GM21423 (cell line): ENCODE measurements around the gene TGFB1I1.
"Not testable (repeated sequence)": the region's sequence is repeated elsewhere in the genome, so short reads cannot be mapped to it uniquely, and the experiment has no call there.

Experiments
- ATAC-seq: cut with Tn5 transposase; IDR thresholded peaks from one replicate; pipeline ENCODE4 v1.9.1; 2021; ENCODE audit warnings: mild to moderate bottlenecking, moderate library complexity; ENCODE audit not compliant: unreplicated experiment

Gene TGFB1I1

DNA sequence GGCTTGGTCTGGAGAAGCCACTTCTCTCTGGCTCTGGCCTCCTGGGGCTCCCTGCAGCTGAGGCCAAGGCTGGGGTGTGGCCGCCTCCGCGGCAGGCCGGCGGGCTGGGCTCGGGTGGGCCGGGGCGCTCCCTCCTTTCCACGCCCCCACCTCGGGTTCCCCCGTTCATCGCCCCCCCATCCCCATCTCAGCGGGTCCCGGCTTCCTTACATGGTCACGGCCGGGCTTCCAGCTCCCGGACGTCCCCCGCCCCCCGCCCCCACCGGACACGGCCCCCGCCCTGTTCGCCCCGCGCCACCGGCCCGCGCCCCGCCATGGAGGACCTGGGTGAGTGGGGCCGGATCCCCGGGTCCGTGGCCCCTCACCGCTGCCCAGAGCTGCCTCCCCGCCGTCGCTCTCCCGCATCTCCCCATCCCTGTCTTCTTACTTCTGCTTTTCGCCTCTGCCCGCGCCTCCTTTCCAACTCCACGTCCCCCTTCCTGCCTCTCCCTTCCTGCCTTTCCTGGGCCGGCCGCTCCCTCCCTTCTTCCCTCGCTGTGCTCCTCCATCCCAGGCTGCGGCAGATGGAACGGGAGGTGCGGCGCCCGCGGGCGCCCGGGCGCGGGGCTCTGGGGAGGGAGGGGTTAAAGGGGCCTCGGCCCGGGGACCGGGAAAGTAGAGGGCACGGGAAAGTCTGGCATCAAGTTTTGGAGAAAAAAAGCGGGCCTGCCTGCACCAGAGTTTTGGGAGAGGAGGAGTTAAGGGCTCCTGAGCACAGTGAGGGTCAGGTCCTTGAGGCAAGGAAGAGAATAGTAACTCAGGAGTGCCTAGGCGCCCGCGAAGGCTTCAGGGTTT, at the start of gene TGFB1I1:
TSS of gene TGFB1I1 (plus strand) at position 278 of the 834 bp plus-strand sequence. CDS start at position 315, 37 bp downstream.
- no peak for ATAC-seq

DNA sequence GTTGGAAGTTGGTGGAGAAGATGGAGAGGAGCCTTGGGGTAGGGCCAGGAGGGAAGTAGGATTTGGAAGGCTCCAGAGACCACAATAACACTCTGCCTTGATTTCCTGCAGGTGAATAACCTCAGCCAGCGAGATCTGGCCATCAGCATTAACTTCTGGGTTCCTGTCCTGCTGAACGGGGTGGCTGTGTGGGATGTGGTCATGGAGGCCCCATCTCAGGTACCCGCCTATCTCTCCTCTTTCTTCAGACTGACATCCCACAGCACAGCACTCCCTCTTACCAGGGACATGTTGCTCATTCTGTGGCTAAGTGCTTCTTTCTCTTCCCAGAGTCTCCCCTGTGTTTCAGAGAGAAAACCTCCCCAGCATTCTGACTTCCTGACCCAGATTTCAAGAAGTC, 48.7 kb upstream of the TGFB1I1 start:
- no peak for ATAC-seq

GRCh38 chr16:31423801-31424200, 48.2 kb upstream of the TGFB1I1 start:
- ATAC-seq = no peak

DNA sequence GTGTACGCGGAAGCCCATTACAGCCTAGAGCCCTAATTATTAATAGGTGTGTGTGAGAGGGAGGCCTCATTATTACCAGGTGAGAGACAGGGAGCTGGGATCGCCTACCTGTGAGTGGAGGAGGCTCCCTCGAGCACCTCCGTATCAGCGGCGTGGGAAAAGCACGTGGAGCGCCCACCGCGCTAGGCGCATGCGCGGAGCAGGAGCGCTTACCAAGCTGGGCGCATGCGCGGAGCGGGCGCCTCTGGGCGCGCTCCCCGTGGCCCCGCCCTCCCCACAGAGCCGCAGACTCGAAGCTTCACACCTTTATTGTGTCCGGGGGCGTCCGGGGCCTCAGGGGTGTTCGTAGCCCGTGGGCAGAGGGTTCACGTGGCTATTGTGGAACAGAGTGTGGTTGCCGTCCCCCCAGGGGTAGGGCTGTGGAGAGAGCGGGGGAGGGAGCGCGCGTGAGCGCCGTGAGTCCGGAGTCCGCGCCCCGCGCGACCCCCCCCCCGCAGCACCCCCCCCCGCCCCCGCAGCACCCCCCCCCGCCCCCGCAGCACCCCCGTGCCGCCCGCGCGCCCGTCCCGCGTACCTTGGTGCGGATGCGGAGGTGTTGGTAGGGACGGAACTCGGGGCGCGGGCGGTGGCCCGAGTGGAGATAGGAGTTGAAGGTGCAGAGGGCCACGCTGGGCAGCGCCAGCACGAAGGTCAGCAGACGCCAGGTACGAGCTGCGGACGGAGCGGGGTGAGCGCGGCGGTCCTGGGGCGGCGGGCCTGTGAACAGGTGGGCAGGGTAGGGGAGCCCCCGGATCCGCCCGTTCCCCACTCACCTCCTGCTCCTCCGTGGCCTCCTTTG, 44.3 kb upstream of the TGFB1I1 start:
- no peak for ATAC-seq

DNA sequence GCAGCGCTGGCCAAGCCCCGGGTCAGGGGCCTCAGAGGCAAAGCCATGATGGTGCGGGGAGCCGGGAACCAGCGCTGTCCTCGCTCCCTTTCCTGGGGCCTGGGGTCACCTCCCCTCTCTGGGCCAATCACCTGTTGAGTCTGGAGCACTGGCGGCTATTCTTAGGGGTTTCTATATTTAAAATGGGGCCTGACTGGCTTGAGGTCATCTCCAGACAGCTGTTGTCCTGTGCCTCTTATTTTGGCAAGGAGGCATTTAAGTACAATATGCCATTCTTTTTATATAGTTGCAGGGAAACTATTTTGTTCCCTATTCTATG, 43.7 kb upstream of the TGFB1I1 start, which contains the start of gene COX6A2:
TSS of gene COX6A2 (minus strand) at position 82 of the 319 bp plus-strand sequence. CDS start at position 47, 35 bp downstream.
- no peak for ATAC-seq

DNA sequence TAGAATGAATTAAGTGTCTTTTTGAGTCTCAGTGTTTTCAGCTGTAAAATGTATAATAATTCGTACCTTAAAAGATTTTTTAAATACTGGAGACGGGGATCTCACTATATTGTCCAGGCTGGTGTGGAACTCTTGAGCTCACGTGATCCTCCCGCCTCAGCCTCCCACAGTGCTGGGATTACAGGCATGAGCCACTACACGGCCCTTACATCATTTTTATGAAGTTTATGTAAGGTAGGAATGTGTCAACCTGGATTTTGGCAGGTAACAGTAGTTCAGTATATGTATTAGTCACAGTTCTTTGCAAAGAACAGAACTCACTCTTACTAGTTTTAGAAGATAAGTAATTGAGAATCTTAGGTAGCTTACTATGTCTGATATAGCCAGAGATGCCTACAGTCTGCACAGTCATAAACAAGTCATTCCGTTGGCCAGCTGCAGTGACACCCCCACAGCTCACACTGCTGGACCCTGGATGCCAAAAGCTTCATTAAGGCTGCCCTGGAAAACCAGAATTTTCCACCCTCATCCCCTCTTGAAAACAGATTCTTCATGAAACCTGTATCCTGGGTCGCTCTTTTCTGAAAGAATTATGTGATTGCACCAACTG, 43.2 kb upstream of the TGFB1I1 start:
- ATAC-seq = no peak

- no peak for ATAC-seq
These were observed 42.6 kb upstream of the TGFB1I1 start for GRCh38 chr16:31429314-31429713.

- ATAC-seq = no peak
These were observed 42.2 kb upstream of the TGFB1I1 start for GRCh38 chr16:31429796-31430195.

DNA sequence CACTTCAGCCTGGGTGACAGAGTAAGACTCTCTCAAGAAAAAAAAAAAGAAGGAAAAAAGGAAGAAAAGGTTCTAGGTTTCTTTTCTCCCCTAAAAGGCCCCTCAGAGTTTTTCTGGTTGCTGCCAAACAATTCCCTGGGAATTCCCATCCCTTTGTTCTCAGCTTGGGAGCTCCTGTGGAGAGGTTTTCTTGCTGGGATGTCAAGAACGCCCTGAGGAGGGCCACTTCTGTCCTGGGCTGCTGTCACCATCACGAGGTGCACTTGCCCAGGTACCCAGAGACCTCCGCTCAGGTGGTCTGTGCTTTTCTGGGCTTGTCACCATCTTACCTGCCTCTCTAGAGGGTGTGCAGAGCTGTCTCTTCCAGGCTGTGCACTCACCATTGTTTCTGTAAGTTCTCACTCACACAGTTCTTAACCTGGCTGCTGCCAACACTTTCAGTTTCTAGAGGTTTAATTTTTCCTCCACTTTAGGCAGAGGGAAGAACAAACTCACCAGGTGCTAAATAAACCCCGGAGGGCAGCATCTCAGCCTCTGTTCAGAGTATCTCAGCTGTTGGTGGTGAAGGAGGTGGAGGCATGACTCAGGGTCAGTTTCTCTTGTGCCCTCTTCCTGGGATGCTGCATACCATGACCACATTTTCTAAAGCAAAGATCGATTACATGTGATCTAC, 41.4 kb upstream of the TGFB1I1 start:
- no peak for ATAC-seq

DNA sequence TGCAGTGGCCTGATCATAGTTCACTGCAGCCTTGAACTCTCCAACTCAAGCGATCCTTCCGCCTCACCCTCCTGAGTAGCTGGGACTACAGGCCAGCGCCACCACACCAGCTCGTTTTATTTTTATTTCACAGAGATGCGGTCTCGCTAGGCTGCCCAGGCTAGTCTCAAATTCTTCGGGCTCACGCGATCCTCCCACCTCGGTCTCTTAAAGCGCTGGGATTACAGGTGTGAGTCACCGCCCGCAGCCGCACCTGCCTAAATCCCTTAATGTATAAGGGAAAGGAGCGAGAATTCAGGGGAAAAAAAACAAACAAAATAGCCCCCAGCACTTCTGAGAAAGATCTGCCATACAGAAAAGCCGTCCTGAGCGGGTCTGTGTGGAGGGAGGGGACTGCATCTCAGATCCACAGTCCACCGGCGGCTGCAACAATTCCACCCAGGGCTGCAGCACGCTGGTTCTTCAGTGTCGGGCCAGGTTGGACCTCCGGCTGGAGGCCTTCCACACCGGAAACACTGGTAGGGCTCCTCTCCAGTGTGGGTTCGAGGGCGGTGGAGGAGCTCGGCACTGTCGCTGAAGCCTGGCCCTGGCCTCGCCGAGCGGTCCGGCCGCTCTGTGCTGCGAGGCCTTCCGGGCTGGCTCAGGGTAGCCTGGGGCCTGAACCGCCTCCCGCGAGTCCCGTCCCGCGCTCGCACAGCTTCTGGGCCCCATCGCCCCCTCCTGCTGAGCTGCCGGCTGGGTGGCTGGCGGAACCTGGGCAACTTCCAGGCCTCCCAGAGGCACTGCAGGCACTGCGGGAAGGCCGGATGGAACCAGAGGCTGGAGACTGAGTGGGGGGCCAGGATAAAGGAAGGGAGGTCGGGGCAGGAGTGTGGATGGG, 36.4 kb upstream of the TGFB1I1 start:
- no peak for ATAC-seq

DNA sequence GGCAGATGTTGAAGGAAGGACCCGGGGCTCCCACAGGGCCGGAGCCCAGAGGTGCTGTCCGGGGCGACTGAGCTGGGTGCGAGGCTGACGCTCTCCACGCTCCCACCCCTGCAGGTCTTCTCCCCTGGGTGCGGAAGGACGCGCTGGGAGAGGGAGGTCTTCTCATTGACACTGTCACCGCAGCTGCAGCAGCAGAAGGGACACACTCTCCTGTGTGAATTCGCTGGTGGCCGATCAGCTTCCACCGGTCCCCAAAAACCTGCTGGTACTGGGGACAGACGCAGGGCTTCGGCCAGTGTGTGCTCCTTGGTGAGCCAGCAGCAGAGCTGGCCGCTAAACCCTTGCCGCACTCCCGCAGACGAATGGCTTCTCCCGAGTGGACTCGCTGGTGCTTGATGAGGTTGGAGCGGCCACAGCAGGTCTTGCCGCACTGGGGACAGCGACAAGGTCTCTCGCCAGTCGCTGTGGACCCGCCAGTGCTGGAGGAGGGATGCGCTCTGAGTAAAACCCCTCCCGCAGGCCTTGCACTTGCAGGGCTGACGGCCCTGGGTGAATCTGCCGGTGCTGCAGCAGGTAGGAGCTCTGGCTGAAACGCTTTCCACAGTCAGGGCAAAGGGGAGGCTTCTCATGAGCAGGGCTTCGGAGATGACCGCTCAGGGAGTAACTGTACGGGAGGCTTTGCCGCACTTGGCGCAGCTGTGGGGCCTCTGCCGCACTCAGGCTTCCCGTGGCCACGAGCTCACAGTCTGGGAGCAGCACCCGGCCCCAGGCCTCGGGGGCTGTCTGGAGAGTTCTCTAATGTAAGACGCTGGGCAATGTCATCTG, 35.5 kb upstream of the TGFB1I1 start:
- no peak for ATAC-seq

DNA sequence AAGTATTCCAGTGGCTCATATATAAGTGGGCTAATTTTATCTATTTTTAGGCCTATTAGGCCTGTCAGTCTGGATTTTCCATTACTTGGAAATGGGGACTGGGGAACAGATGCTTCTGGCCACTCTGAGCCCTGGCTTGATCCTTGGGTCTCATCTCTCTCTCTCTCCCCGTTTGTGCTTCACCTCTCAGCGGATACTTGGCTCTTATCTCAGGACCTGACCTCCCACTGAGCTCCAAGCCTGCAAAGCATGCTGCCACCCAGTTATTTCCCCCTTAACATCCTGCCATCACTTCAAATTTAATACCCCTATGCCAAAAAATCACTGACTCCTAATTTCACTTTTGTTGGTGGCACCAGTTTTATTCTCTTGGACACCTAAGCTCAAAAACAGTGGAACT, 33.5 kb upstream of the TGFB1I1 start:
- ATAC-seq = no peak

DNA sequence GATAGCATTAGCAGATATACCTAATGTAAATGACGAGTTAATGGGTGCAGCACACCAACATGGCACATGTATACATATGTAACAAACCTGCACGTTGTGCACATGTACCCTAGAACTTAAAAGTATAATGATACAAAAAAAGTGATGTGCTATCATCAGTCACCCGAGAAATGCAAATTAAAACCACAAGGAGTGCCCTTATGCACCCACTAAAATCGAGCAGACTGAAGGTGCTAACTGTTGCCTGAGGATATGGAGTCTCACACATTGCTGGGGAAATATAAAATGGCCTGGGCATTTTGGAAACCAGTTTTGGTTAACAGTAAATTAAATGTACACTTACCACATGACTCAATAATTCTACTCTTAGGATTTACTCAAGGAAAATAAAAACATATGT, 32.9 kb upstream of the TGFB1I1 start:
- not testable (repeated sequence) for ATAC-seq

DNA sequence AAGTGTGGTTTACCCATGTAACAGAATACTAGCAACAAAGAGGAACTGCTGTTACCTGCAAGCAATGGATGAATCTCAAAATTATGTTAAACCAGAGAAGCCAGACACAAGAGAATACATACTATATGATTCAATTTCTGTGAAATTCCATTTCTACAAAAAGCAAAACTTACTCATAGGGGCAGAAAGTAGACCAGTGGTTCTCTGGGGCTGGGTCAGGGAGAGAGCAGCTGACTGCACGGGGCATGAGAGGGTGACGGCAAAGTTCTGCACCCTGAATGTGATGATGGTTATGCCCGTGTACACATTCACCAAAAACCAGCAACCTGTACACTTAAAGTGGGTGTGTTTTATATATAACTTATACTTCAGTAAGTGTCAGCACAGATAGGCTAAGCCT, 32.4 kb upstream of the TGFB1I1 start:
- ATAC-seq = no peak

GRCh38 chr16:31440516-31441184, 31.3 kb upstream of the TGFB1I1 start:
- ATAC-seq = no peak

DNA sequence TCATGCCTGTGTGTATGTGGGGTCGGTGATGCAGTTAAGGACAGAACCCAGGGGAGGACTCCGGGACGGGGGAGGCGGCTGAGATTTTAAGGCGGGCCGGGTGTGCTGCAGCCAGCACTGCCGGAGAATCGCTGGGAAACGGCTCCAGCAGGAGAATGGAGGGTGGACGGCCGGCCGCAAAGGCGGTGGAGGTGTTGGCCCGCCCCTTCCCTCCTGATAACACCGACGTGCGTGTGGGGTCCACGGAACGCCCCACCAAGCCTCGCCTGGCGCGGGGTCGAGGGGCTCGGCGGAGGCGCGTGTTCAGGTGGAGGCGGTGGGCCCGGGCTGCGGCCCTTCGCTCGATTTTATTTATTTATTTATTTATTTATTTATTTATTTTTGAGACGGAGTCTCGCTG, 30.0 kb upstream of the TGFB1I1 start:
- ATAC-seq = no peak

GRCh38 chr16:31445931-31446330, 26.0 kb upstream of the TGFB1I1 start:
- not testable (repeated sequence) for ATAC-seq

DNA sequence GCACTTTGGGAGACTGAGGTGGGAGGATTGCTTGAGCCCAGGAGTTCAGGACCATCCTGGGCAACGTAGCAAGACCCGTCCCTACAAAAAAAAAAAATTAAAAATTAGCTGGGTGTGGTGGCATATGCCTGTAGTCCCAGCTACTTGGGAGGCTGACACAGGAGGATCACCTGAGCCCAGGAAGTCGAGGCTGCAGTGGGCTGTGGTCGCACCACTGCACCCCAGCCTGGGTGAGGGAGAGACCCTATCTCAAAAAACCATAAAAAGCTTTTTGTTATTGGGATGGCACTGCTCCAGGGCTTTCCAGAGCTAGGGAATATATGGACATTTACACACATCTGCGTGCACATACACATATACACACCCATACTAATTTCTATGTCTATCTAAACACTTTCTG, 20.8 kb upstream of the TGFB1I1 start:
- ATAC-seq = no peak
